Measurements from ENCODE around the gene HS6ST3.

DNA sequence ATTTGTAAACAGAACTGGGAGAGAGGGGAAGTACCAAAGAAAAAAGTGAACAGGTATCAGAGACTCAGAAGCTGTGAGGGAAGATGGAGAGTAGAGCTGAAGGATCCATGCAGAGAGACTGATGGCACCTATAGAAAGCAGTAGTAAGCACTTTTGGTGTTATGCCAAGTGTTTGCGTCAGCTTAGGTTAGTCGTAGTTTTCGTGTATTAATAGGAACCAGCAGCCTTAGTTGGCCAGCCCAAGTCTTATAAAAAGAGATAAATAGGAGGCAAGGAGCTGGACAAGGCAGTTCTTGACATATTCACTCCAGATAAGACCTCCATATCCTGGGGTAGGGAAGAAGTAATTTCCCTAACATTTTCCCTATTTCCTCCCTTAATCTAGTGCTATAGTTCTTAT is 690.2 kb downstream of the HS6ST3 start:
- TF ChIP-seq, protein P1, sequence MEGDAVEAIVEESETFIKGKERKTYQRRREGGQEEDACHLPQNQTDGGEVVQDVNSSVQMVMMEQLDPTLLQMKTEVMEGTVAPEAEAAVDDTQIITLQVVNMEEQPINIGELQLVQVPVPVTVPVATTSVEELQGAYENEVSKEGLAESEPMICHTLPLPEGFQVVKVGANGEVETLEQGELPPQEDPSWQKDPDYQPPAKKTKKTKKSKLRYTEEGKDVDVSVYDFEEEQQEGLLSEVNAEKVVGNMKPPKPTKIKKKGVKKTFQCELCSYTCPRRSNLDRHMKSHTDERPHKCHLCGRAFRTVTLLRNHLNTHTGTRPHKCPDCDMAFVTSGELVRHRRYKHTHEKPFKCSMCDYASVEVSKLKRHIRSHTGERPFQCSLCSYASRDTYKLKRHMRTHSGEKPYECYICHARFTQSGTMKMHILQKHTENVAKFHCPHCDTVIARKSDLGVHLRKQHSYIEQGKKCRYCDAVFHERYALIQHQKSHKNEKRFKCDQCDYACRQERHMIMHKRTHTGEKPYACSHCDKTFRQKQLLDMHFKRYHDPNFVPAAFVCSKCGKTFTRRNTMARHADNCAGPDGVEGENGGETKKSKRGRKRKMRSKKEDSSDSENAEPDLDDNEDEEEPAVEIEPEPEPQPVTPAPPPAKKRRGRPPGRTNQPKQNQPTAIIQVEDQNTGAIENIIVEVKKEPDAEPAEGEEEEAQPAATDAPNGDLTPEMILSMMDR (IDR thresholded peaks at IDR 0.05), result no peak
- TF ChIP-seq, protein P2, sequence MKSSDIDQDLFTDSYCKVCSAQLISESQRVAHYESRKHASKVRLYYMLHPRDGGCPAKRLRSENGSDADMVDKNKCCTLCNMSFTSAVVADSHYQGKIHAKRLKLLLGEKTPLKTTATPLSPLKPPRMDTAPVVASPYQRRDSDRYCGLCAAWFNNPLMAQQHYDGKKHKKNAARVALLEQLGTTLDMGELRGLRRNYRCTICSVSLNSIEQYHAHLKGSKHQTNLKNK (CRISPR knock-in tag; IDR thresholded peaks at IDR 0.05), result no peak
- TF ChIP-seq GRHL2 (CRISPR knock-in tag; IDR thresholded peaks at IDR 0.05; ENCODE audit: insufficient replicate concordance, severe bottlenecking), result no peak
- TF ChIP-seq, protein P3, sequence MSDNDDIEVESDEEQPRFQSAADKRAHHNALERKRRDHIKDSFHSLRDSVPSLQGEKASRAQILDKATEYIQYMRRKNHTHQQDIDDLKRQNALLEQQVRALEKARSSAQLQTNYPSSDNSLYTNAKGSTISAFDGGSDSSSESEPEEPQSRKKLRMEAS (CRISPR knock-in tag; IDR thresholded peaks at IDR 0.05), result no peak
- TF ChIP-seq GTF2I (CRISPR knock-in tag; conservative IDR thresholded peaks at IDR 0.05), result no peak
- no peak for TF ChIP-seq ZNF263 (CRISPR knock-in tag; IDR thresholded peaks at IDR 0.05; ENCODE audit: low read depth)
- no peak for TF ChIP-seq ATF1 (CRISPR knock-in tag; IDR thresholded peaks at IDR 0.05)
- TF ChIP-seq, protein P4, sequence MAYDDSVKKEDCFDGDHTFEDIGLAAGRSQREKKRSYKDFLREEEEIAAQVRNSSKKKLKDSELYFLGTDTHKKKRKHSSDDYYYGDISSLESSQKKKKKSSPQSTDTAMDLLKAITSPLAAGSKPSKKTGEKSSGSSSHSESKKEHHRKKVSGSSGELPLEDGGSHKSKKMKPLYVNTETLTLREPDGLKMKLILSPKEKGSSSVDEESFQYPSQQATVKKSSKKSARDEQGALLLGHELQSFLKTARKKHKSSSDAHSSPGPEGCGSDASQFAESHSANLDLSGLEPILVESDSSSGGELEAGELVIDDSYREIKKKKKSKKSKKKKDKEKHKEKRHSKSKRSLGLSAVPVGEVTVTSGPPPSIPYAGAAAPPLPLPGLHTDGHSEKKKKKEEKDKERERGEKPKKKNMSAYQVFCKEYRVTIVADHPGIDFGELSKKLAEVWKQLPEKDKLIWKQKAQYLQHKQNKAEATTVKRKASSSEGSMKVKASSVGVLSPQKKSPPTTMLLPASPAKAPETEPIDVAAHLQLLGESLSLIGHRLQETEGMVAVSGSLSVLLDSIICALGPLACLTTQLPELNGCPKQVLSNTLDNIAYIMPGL (CRISPR knock-in tag; IDR thresholded peaks at IDR 0.05), result no peak
- TF ChIP-seq, protein P5, sequence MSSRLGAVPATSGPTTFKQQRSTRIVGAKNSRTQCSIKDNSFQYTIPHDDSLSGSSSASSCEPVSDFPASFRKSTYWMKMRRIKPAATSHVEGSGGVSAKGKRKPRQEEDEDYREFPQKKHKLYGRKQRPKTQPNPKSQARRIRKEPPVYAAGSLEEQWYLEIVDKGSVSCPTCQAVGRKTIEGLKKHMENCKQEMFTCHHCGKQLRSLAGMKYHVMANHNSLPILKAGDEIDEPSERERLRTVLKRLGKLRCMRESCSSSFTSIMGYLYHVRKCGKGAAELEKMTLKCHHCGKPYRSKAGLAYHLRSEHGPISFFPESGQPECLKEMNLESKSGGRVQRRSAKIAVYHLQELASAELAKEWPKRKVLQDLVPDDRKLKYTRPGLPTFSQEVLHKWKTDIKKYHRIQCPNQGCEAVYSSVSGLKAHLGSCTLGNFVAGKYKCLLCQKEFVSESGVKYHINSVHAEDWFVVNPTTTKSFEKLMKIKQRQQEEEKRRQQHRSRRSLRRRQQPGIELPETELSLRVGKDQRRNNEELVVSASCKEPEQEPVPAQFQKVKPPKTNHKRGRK (CRISPR knock-in tag; IDR thresholded peaks at IDR 0.05; ENCODE audit: borderline replicate concordance), result no peak
- TF ChIP-seq, protein P6, sequence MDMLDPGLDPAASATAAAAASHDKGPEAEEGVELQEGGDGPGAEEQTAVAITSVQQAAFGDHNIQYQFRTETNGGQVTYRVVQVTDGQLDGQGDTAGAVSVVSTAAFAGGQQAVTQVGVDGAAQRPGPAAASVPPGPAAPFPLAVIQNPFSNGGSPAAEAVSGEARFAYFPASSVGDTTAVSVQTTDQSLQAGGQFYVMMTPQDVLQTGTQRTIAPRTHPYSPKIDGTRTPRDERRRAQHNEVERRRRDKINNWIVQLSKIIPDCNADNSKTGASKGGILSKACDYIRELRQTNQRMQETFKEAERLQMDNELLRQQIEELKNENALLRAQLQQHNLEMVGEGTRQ (CRISPR knock-in tag; IDR thresholded peaks at IDR 0.05), result no peak
- TF ChIP-seq, protein P7, sequence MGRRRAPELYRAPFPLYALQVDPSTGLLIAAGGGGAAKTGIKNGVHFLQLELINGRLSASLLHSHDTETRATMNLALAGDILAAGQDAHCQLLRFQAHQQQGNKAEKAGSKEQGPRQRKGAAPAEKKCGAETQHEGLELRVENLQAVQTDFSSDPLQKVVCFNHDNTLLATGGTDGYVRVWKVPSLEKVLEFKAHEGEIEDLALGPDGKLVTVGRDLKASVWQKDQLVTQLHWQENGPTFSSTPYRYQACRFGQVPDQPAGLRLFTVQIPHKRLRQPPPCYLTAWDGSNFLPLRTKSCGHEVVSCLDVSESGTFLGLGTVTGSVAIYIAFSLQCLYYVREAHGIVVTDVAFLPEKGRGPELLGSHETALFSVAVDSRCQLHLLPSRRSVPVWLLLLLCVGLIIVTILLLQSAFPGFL (CRISPR knock-in tag; IDR thresholded peaks at IDR 0.05; ENCODE audit: borderline replicate concordance), result no peak
- no peak for TF ChIP-seq NR3C1 (CRISPR knock-in tag; conservative IDR thresholded peaks at IDR 0.05; ENCODE audit: low read depth)
- no peak for TF ChIP-seq RORB (CRISPR knock-in tag; IDR thresholded peaks at IDR 0.05)

All from WTC11 (cell line).